Posterior vena cava (tissue), 2 donors: ENCODE measurements around the gene ZNF664. TPM values are rescaled to one million over a fixed set of nuclear protein-coding genes. Genes with fewer than 3 reads are reported as not detected.

Experiments
- DNase-seq: peaks from one replicate; pipeline ENCODE4 v3.0.0-alpha.2; 2020; ENCODE audit warnings: low spot score
- intact Hi-C, 2 donors: fragments of 100-400 bp; cut with DNase I; formaldehyde crosslinking; loops; one replicate each; pipeline versions ENCODE4 v1.14.1 to v1.14.2; 2022 to 2023
- total RNA-seq, 2 donors: library from RNA; stranded (reverse); fragmentation: NEBNext Ultra II Directional; extraction: Animal tissue kit (Norgen Biotek cat#: 25700); gene quantifications; one replicate each; pipeline ENCODE4 v1.2.1, GENCODE V29; 2021
- donor health status: DM: yes; HTN: yes; CAD: no.
- donor health status: DM: yes; HTN: yes; CAD: no.

ZNF664 gene
- total RNA-seq, 2 donors from 2014 or later: 55.1 to 56.4 TPM

GRCh38 chr12:123976227-123976826, 3.3 kb downstream of the ZNF664 start:
- no peak for DNase-seq
- intact Hi-C loops: no loop called here

GRCh38 chr12:123979566-123979965, 6.6 kb downstream of the ZNF664 start:
- intact Hi-C loops: no loop called here

GRCh38 chr12:123982269-123982668, 9.3 kb downstream of the ZNF664 start:
- intact Hi-C loops: no loop called here
- DNase-seq: no peak

More at GRCh38 chr12:123979566-123979965, 6.6 kb downstream of the ZNF664 start:
- no peak for DNase-seq

- DNase-seq: no peak
- intact Hi-C loops: no loop called here
Measured at GRCh38 chr12:123983822-123984485, 10.9 kb downstream of the ZNF664 start.

GRCh38 chr12:123984903-123985302, 11.9 kb downstream of the ZNF664 start:
- intact Hi-C loops: no loop called here
- DNase-seq: no peak

GRCh38 chr12:123986374-123986965, 13.5 kb downstream of the ZNF664 start:
- DNase-seq: no peak
- intact Hi-C loops: no loop called here

GRCh38 chr12:123987022-123987421, 14.0 kb downstream of the ZNF664 start:
- no peak for DNase-seq
- intact Hi-C loops: no loop called here

- no peak for DNase-seq
- intact Hi-C loops: no loop called here
Measured at GRCh38 chr12:123989168-123989567, 16.2 kb downstream of the ZNF664 start.

GRCh38 chr12:123989753-123990152, 16.7 kb downstream of the ZNF664 start:
- intact Hi-C loops: no loop called here
- no peak for DNase-seq

GRCh38 chr12:123990511-123990910, 17.5 kb downstream of the ZNF664 start:
- intact Hi-C loops: no loop called here
- no peak for DNase-seq

GRCh38 chr12:123991372-123991951, 18.4 kb downstream of the ZNF664 start:
- no peak for DNase-seq
- intact Hi-C loops: no loop called here

- no peak for DNase-seq
Measured at GRCh38 chr12:123992118-123992825, 19.3 kb downstream of the ZNF664 start.

GRCh38 chr12:123995023-123995748, 22.2 kb downstream of the ZNF664 start:
- intact Hi-C loops: loop anchor here in 1 of 2 donors (5.0 kb wide), 1 partner anchor 1373 kb away; no protein-coding TSS in a partner anchor
- DNase-seq: no peak

More at GRCh38 chr12:123992118-123992825, 19.3 kb downstream of the ZNF664 start:
- intact Hi-C loops: no loop called here

- intact Hi-C loops: loop anchor here in 1 of 2 donors (5.0 kb wide), 1 partner anchor 1374 kb away; no protein-coding TSS in a partner anchor
- DNase-seq: no peak
Measured at GRCh38 chr12:123996581-123996980, 23.6 kb downstream of the ZNF664 start.

- no peak for DNase-seq
- intact Hi-C loops: loop anchor here in 1 of 2 donors (5.0 kb wide), 1 partner anchor 1375 kb away; no protein-coding TSS in a partner anchor
Measured at GRCh38 chr12:123997033-123997822, 24.2 kb downstream of the ZNF664 start.

GRCh38 chr12:123997908-123998307, 24.9 kb downstream of the ZNF664 start:
- intact Hi-C loops: loop anchor here in 1 of 2 donors (5.0 kb wide), 1 partner anchor 1376 kb away; no protein-coding TSS in a partner anchor
- no peak for DNase-seq

GRCh38 chr12:123998344-123998990, 25.5 kb downstream of the ZNF664 start:
- DNase-seq: no peak
- intact Hi-C loops: loop anchor here in 1 of 2 donors (5.0 kb wide), 1 partner anchor 1376 kb away; no protein-coding TSS in a partner anchor
